ENCODE results near the gene EYS.
"Not testable (repeated sequence)": the region's sequence is repeated elsewhere in the genome, so short reads cannot be mapped to it uniquely, and the experiment has no call there.

EYS gene

GRCh38 chr6:64000818-64001491, 1706.1 kb downstream of the EYS start:
- no peak for DNase-seq

GRCh38 chr6:63999613-64000012, 1707.4 kb downstream of the EYS start:
- no peak for DNase-seq

- no peak for DNase-seq
These were observed 1708.0 kb downstream of the EYS start for GRCh38 chr6:63998991-63999390.

GRCh38 chr6:63997734-63998133, 1709.3 kb downstream of the EYS start:
- no peak for DNase-seq

GRCh38 chr6:63997221-63997620, 1709.8 kb downstream of the EYS start:
- DNase-seq: no peak

- DNase-seq: no peak
These were observed 1721.8 kb downstream of the EYS start for GRCh38 chr6:63985223-63985622.

- no peak for DNase-seq
These were observed 1731.3 kb downstream of the EYS start for GRCh38 chr6:63975699-63976098.

GRCh38 chr6:63968650-63969049, 1738.4 kb downstream of the EYS start:
- DNase-seq: no peak

- no peak for DNase-seq
These were observed 1742.7 kb downstream of the EYS start for GRCh38 chr6:63964366-63964765.

GRCh38 chr6:63963769-63964315, 1743.2 kb downstream of the EYS start:
- no peak for DNase-seq

GRCh38 chr6:63953336-63954021, 1753.5 kb downstream of the EYS start:
- not testable (repeated sequence) for DNase-seq

- DNase-seq: no peak
These were observed 1759.1 kb downstream of the EYS start for GRCh38 chr6:63947792-63948529.

- no peak for DNase-seq
These were observed 1761.0 kb downstream of the EYS start for GRCh38 chr6:63945987-63946386.

- no peak for DNase-seq
These were observed 1763.2 kb downstream of the EYS start for GRCh38 chr6:63943826-63944225.

- no peak for DNase-seq
These were observed 1765.1 kb downstream of the EYS start for GRCh38 chr6:63941747-63942470.

GRCh38 chr6:63940056-63940455, 1767.0 kb downstream of the EYS start:
- DNase-seq: no peak

GRCh38 chr6:63936399-63936798, 1770.6 kb downstream of the EYS start:
- no peak for DNase-seq

GRCh38 chr6:63935732-63936131, 1771.3 kb downstream of the EYS start:
- DNase-seq: no peak

- DNase-seq: not testable (repeated sequence)
These were observed 1773.1 kb downstream of the EYS start for GRCh38 chr6:63933948-63934347.

- DNase-seq: no peak
These were observed 1776.2 kb downstream of the EYS start for GRCh38 chr6:63930848-63931247.

- no peak for DNase-seq
These were observed 1777.9 kb downstream of the EYS start for GRCh38 chr6:63929111-63929510.

- DNase-seq: no peak
These were observed 1778.4 kb downstream of the EYS start for GRCh38 chr6:63928613-63929012.

All from NCI-H748 treated with DMSO at 0.1 percent for 48 hours (cell line).